Calu3 (cell line): ENCODE measurements around the gene PITX1. TPM values are rescaled to one million over a fixed set of nuclear protein-coding genes. Genes with fewer than 3 reads are reported as not detected.

Source experiments
- BruUV-seq: library from RNA; stranded (reverse); fragments of 400-500 nt; replicated peaks from 2 replicates; lab custom pipeline; 2021; lab: Mats Ljungman, UMichigan
- CTCF ChIA-PET: fragments of 300-600 bp; sonication (Branson Sonifier 250); formaldehyde crosslinking; loops from one replicate; lab custom pipeline; 2022; ENCODE audit warnings: antibody characterized with exemption; lab: Charles Lee
- DNase-seq: peaks from one replicate; pipeline ENCODE4 v3.0.0; 2022
- H3K27ac Mint-ChIP-seq: one replicate; pipeline ENCODE4 v1.8.0; 2022; ENCODE audit warnings: mixed read lengths; ENCODE audit not compliant: unreplicated experiment
- H3K27me3 Mint-ChIP-seq: one replicate; pipeline ENCODE4 v1.8.0; 2022; ENCODE audit warnings: mixed read lengths; ENCODE audit not compliant: unreplicated experiment
- H3K36me3 Mint-ChIP-seq: one replicate; pipeline ENCODE4 v1.8.0; 2022; ENCODE audit warnings: mild to moderate bottlenecking, moderate library complexity, mixed read lengths; ENCODE audit not compliant: insufficient read depth, unreplicated experiment
- H3K4me1 Mint-ChIP-seq: one replicate; pipeline ENCODE4 v1.8.0; 2022; ENCODE audit warnings: mild to moderate bottlenecking, low read depth, mixed read lengths; ENCODE audit not compliant: unreplicated experiment
- H3K4me3 Mint-ChIP-seq: one replicate; pipeline ENCODE4 v1.8.0; 2022; ENCODE audit warnings: mild to moderate bottlenecking, low read depth, moderate library complexity, mixed read lengths; ENCODE audit not compliant: unreplicated experiment
- H3K9me3 Mint-ChIP-seq: one replicate; pipeline ENCODE4 v1.8.0; 2022; ENCODE audit warnings: low read depth, mixed read lengths; ENCODE audit not compliant: unreplicated experiment
- CTCF ChIP-seq: fragments of 200-600 bp; IDR thresholded peaks from one replicate; pipeline ENCODE4 v1.8.0; 2022; ENCODE audit warnings: antibody characterized with exemption; ENCODE audit not compliant: unreplicated experiment
- intact Hi-C: fragments of 100-400 bp; cut with micrococcal nuclease; formaldehyde crosslinking; loops from one replicate; pipeline ENCODE4 v1.10.0; 2022; ENCODE audit not compliant: unreplicated experiment
- total RNA-seq: library from RNA; stranded (reverse); gene quantifications from 2 replicates; pipeline ENCODE4 v1.2.3, GENCODE V29; 2022

PITX1 gene
- total RNA-seq, 1 experiment from 2014 or later, result 12.1 TPM

DNA sequence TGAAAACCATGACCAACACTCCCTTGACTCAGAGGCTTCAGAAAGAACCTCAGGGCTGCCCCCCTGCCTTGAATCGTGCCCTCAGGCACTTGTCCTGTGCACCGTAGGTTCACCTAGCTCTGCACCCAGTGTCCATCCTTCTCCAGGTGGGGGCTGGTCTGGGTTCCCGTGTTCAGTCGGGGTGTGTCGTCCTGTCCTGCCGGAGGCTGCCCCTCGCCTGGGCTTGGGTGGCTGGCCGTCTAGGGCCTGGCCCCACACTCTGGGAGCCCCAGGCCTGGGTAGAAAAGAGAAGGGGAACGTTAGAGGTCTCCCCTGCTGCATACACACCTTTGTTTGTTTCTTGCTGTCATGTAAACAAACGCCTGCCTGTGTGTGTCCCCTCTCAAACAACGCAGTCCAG, 37.0 kb downstream of the PITX1 start:
- intact Hi-C loops, result no loop called here
- BruUV-seq, result no TSS peak
- Mint-ChIP-seq H3K4me1 (no peaks in the 10 kb centered on the region), H3K36me3 (no peaks in the 10 kb centered on the region), H3K27ac (no peak overlapping the region), H3K27me3 (peaks cover 7% of the 10 kb centered on the region), H3K9me3 (no peaks in the 10 kb centered on the region), H3K4me3 (no peak overlapping the region)
- DNase-seq, result no peak
- TF ChIP-seq CTCF, result no peak
- CTCF ChIA-PET, result interaction anchor here (0.7 kb wide), 1 partner anchor 80 kb away, joined by 3 read pairs; no protein-coding TSS in a partner anchor

GRCh38 chr5:134995850-134996402, 38.1 kb downstream of the PITX1 start:
- H3K4me1 Mint-ChIP-seq, result no peaks in the 10 kb centered on the region
- CTCF ChIA-PET, result no interaction called here
- H3K36me3 Mint-ChIP-seq, result no peaks in the 10 kb centered on the region
- TF ChIP-seq CTCF, result no peak
- H3K9me3 Mint-ChIP-seq, result no peaks in the 10 kb centered on the region
- BruUV-seq, result no TSS peak
- peaks cover 7% of the 10 kb centered on the region for H3K27me3 Mint-ChIP-seq
- no peak overlapping the region for H3K4me3 Mint-ChIP-seq
- no peak for DNase-seq
- no peak overlapping the region for H3K27ac Mint-ChIP-seq
- intact Hi-C loops, result no loop called here

DNA sequence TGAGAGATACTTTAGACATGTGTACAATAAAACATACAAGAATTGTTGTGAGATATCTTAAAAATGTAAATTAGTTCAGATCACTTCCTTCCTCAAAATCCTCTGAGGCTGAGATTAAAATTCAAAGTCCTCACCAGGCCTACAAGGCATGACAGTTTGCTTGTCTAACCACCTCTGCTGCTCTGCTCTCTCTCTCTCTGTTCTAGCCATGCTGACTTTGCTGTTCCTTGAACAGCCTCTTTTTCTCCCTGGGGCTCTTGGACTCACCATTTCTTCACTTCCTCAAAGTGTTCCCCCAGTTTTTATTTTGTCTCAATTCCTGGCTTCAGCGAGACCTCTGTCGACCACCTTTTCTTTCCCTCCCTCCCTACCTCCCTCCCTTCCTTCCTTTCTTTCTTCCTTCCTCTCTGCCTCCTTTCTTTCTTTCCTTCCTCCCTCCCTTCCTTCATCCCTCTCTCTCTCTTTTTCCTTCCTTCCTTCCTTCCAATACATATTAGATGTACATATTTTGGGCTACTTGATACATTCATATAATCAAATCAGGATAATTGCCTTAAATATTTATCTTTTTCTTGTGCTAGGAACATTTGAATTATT, 39.4 kb downstream of the PITX1 start:
- no peak for DNase-seq
- TF ChIP-seq CTCF, result no peak
- Mint-ChIP-seq H3K27me3 (peaks cover 7% of the 10 kb centered on the region), H3K4me1 (no peaks in the 10 kb centered on the region), H3K9me3 (no peaks in the 10 kb centered on the region), H3K36me3 (no peaks in the 10 kb centered on the region), H3K4me3 (no peak overlapping the region), H3K27ac (no peak overlapping the region)
- CTCF ChIA-PET, result no interaction called here
- BruUV-seq, result no TSS peak
- intact Hi-C loops, result no loop called here

DNA sequence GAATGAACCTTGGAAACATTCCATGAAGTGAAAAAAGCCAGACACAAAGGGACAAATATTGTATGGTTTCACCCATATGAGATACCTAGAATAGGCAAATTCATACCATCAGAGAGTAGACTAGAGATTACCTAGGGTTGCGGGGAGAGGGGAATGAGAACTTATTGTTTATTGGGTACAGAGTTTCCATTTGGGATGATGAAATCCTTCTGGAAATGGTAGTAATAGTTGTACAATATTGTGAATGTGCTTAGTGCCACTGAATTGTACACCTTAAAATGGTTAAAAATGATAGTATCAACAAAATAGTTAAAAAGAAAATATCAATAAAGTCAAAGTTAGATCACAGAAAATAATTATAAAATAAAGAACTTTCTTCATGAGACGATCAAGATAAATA, 40.9 kb downstream of the PITX1 start:
- CTCF ChIA-PET, result interaction anchor here (0.6 kb wide), 1 partner anchor 143 kb away, joined by 3 read pairs; no protein-coding TSS in a partner anchor
- no TSS peak for BruUV-seq
- H3K36me3 Mint-ChIP-seq, result no peaks in the 10 kb centered on the region

More for the DNA sequence above, 40.9 kb downstream of the PITX1 start:
- Mint-ChIP-seq H3K27ac (no peak overlapping the region), H3K27me3 (peaks cover 7% of the 10 kb centered on the region), H3K9me3 (no peaks in the 10 kb centered on the region), H3K4me1 (no peaks in the 10 kb centered on the region), H3K4me3 (no peak overlapping the region)
- intact Hi-C loops, result no loop called here
- no peak for TF ChIP-seq CTCF
- no peak for DNase-seq
